Activated T-helper 1 cell treated with anti-CD3 and anti-CD28 coated beads, Interleukin-12 subunit alpha, Interleukin-12 subunit beta, Interleukin-2, Interleukin-4 antibody, amounts not matched to agents 30 ng/mL and 10 ng/mL and 1 ng/mL, durations not matched to agents 14 hours and 24 hours and 36 hours (primary cell): ENCODE data around the gene NR5A1. TPM values are rescaled to one million over a fixed set of nuclear protein-coding genes. Genes with fewer than 3 reads are reported as not detected.

ENCODE experiments used
- DNase-seq: peaks from one replicate; pipeline ENCODE4 v3.0.0; 2021; ENCODE audit warnings: low spot score
- H3K27ac Mint-ChIP-seq: one replicate; pipeline ENCODE4 v1.8.0; 2021; ENCODE audit warnings: mild to moderate bottlenecking, mixed read lengths
- H3K27me3 Mint-ChIP-seq: one replicate; pipeline ENCODE4 v1.8.0; 2022; ENCODE audit warnings: mild to moderate bottlenecking, moderate library complexity, mixed read lengths; ENCODE audit not compliant: insufficient read depth
- H3K36me3 Mint-ChIP-seq: one replicate; pipeline ENCODE4 v1.8.0; 2021; ENCODE audit warnings: low read depth, mixed read lengths
- H3K4me1 Mint-ChIP-seq: one replicate; pipeline ENCODE4 v1.8.0; 2021; ENCODE audit warnings: low read depth, mixed read lengths
- H3K4me3 Mint-ChIP-seq: one replicate; pipeline ENCODE4 v1.8.0; 2021; ENCODE audit warnings: mild to moderate bottlenecking, moderate library complexity, mixed read lengths
- H3K9me3 Mint-ChIP-seq: one replicate; pipeline ENCODE4 v1.8.0; 2021; ENCODE audit warnings: mixed read lengths
- intact Hi-C: fragments of 100-400 bp; cut with micrococcal nuclease; formaldehyde crosslinking; loops from one replicate; pipeline ENCODE4 v1.15.1; 2024
- total RNA-seq: library from RNA; stranded (reverse); gene quantifications from 2 replicates; pipeline ENCODE4 v1.2.3, GENCODE V29; 2022

Gene NR5A1
- total RNA-seq: not detected in 2 replicates

DNA sequence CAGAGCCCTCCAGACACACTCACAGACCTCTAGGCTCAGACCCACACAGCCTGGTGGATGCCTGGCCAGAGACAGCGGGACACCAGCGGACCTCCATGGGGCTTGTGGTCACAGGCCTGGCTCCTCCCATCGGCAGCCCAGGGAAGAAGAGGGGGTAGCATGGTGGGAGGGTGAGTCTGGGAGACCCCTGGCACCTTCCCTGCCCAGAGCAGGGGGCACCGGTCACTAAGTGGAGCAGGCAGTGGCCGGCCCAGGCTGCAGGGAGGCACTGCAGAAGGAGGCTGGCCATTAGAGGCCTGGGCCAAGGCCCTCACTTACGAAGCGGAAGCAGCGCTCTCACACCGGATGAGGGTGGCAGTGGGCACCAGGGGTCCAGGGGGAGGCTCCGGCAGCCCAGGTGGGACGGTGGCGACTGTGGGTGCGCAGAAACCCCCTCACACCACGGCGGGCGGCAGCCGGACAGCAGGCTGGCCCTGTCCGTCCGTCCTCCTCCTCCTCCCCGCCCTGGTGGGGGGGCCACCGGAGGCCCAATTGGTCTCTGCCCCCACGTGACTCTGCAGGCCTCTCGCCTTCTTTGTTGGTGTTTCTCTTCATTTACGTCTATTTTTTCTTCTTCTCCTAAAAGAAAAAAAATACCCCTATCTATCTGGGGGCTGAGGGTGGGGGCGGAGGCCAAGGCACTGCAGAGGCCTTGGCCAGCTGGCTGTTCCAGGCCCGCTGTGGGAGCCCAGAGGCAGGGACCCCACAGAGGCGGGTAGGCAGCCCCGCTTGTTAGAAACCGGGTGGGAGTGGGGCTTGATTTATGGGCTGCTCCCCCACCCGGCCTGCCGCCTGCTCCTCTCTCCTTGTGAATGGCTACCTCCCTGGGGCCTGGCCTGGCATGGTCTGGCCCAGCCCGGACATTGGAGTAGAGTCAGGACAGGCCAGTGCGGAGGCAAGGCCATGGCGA is at the start of gene NR5A1:
TSS of gene NR5A1 (minus strand) at position 469 of the 949 bp plus-strand sequence. CDS start 4,004 bp downstream, outside the sequence.
- no peaks in the 10 kb centered on the region for H3K4me1 Mint-ChIP-seq
- H3K36me3 Mint-ChIP-seq: no peaks in the 10 kb centered on the region
- H3K27me3 Mint-ChIP-seq: peaks cover 21% of the 10 kb centered on the region
- intact Hi-C loops: no loop called here
- no peak within 1 kb of the TSS for H3K27ac Mint-ChIP-seq
- H3K4me3 Mint-ChIP-seq: no peak within 1 kb of the TSS
- H3K9me3 Mint-ChIP-seq: no peaks in the 10 kb centered on the region
- no peak for DNase-seq

DNA sequence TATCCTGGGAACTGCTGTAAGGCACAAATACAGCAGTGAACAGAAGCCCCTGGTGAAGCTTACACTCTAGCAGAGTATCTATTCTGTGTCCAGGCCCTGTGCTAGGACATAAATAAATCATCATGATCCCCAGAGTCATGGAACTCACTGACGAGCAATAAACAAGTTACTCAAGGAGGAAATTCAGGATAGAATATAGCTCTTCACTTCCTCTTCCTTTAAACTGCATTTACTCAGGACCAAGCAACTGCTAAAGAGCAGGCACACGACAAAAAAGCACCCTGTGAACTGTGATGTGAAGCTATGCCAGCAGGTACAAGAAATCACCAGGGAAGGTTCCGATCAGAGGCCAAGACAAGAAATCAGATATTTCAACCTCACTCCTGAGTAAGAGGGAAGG is 47.8 kb upstream of the NR5A1 start:
- H3K9me3 Mint-ChIP-seq: no peaks in the 10 kb centered on the region
- peaks cover under 1% of the 10 kb centered on the region for H3K4me1 Mint-ChIP-seq
- no peak for DNase-seq
- H3K4me3 Mint-ChIP-seq: no peak overlapping the region
- H3K27ac Mint-ChIP-seq: no peak overlapping the region
- H3K27me3 Mint-ChIP-seq: no peaks in the 10 kb centered on the region
- H3K36me3 Mint-ChIP-seq: no peaks in the 10 kb centered on the region
- intact Hi-C loops: no loop called here

DNA sequence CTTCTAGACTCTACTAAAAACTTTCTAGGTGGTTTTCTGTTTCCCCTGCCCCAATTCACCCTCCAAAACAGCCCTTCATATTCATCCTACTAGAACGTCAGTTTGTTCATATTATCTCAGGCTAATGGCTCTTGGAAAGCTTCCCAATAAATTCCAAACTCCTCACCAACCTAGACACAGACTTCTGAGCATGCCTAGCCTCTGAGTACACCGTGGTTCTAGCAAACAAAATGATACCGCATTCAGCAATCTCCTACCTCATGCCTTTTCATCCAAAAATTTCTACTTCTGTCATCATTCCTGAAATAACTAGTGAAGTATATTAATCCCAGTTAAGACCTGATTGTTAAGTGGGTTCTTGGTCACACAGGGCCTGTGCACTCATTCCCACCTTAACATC is 46.5 kb upstream of the NR5A1 start:
- no peak for DNase-seq
- no peaks in the 10 kb centered on the region for H3K27me3 Mint-ChIP-seq
- peaks cover 9% of the 10 kb centered on the region for H3K4me1 Mint-ChIP-seq
- no peak overlapping the region for H3K4me3 Mint-ChIP-seq
- intact Hi-C loops: no loop called here
- H3K27ac Mint-ChIP-seq: no peak overlapping the region
- no peaks in the 10 kb centered on the region for H3K36me3 Mint-ChIP-seq
- no peaks in the 10 kb centered on the region for H3K9me3 Mint-ChIP-seq

DNA sequence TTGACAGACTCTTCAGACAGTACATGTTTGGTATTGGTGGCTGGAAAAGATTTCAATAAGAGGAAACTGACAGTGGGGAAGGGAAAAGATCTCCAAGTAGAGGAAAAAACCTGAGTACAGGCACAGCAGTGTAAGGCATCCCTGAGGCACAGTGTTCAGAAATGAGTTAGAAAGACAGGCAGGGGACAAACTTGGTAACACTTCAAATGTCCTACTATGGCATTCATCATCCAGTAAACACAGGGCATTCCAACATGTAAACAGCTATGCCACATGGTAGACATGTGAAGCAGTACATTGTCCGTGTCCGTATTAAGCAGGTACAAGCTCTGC is 45.0 kb upstream of the NR5A1 start:
- intact Hi-C loops: no loop called here
- Mint-ChIP-seq H3K27ac (no peak overlapping the region), H3K27me3 (no peaks in the 10 kb centered on the region), H3K36me3 (no peaks in the 10 kb centered on the region), H3K4me3 (no peak overlapping the region), H3K4me1 (peaks cover 17% of the 10 kb centered on the region), H3K9me3 (no peaks in the 10 kb centered on the region)
- no peak for DNase-seq

DNA sequence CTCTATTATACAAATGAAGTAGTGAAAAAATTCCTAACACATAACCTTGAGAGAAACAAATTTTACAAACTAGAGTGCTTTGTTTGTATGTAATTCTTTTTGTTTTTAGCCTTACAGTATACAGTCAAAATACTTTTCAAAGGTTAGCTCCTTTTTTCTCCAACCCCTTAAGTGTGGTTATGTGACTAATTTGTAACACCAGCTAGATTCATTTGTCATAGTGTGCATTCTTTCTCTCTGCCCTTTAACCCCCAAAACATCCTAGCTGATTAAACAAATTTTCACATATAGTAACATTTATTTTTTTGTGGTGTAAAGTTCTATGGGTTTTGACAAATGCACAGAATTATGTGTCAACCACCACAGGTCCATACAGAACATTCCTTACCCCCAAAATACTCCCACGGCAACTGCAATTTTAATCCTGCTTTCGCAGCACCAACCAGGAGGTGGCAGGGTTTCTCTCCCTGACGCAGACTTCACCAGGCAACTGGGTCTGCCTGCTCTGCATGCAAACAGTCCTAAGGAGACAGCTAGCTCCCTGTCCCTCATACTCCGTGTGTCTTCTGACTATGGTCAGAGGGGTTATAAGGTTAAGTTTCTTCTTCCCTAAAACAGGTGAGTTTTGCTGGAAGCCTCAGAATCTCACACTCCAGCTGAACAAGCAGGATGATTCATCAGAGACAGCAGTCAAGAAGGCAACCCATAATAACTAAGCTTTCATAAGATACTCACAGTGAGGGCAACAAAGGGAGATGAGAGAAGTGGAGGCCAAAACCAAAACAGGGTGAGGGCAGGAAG is 44.5 kb upstream of the NR5A1 start:
- intact Hi-C loops: loop anchor here (1.0 kb wide), 1 partner anchor 161 kb away; no protein-coding TSS in a partner anchor
- no peaks in the 10 kb centered on the region for H3K36me3 Mint-ChIP-seq
- no peak overlapping the region for H3K4me3 Mint-ChIP-seq
- H3K27ac Mint-ChIP-seq: no peak overlapping the region
- no peaks in the 10 kb centered on the region for H3K9me3 Mint-ChIP-seq
- peak; percentile 17 for DNase-seq
- peaks cover 17% of the 10 kb centered on the region for H3K4me1 Mint-ChIP-seq
- no peaks in the 10 kb centered on the region for H3K27me3 Mint-ChIP-seq

DNA sequence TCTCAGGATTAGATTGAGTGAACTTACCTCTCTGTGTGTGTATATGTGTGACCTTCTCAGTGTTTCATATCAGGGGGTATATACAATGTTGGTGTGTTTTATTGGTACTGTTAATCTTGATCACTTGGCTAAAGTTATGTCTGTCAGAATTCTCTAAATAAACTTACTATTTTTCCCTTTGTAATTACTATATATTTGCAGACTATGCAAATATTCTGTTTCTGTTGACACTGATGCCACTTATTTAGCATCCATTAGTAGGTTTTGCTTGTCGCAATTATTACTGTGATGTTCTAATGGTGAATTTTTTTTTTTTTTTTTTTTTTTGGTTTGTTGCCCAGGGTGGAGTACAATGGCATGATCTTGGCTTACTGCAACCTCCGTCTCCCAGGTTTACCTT is 42.9 kb upstream of the NR5A1 start:
- Mint-ChIP-seq H3K27ac (no peak overlapping the region), H3K9me3 (no peaks in the 10 kb centered on the region), H3K36me3 (no peaks in the 10 kb centered on the region), H3K27me3 (peaks cover 1% of the 10 kb centered on the region), H3K4me3 (no peak overlapping the region), H3K4me1 (peaks cover 17% of the 10 kb centered on the region)
- intact Hi-C loops: no loop called here
- no peak for DNase-seq

DNA sequence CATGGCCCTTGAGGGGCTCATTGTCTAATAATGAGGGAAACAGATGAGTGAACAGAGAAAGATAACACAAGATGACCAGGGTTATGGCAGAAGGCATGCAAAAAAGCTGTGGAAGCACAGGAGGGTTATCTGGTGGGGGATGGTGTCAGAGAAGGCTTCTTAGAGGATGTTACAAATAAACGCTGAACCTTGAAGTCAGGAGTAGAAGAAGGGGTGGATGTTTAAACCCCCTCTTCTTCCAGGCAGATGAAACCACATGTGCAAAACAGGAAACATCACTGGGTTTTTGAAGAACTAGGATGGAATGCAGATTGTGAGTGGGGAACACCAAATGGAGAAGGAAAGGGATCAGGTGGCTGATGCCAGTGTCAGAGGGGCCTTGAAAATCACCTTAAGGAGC is 41.8 kb upstream of the NR5A1 start:
- Mint-ChIP-seq H3K4me1 (peaks cover 17% of the 10 kb centered on the region), H3K27me3 (peaks cover 1% of the 10 kb centered on the region), H3K4me3 (no peak overlapping the region), H3K27ac (no peak overlapping the region), H3K36me3 (no peaks in the 10 kb centered on the region), H3K9me3 (no peaks in the 10 kb centered on the region)
- no peak for DNase-seq
- intact Hi-C loops: no loop called here

DNA sequence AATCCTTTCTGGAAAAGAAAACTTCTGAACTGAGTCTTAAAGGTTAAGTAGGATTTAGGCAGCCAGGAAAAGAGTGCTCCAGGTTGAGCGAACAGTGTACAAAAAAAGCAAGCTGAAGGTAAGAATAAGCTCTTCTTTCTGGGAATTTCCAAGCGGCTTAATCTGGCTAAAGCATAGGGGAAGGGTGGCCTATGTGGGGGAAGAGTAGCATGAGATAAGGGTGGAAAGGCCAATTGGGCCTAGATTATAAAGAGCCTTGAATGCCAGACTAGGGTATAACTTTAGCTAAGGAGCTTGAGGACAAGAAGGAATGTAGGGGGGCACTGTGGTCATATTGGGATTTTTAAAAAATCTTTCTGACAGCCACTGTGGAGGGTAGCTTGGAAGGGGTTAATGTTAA is 37.3 kb upstream of the NR5A1 start:
- H3K4me3 Mint-ChIP-seq: no peak overlapping the region
- H3K36me3 Mint-ChIP-seq: no peaks in the 10 kb centered on the region
- intact Hi-C loops: no loop called here
- no peaks in the 10 kb centered on the region for H3K9me3 Mint-ChIP-seq
- peaks cover 13% of the 10 kb centered on the region for H3K4me1 Mint-ChIP-seq
- H3K27me3 Mint-ChIP-seq: peaks cover 1% of the 10 kb centered on the region
- no peak overlapping the region for H3K27ac Mint-ChIP-seq
- no peak for DNase-seq

DNA sequence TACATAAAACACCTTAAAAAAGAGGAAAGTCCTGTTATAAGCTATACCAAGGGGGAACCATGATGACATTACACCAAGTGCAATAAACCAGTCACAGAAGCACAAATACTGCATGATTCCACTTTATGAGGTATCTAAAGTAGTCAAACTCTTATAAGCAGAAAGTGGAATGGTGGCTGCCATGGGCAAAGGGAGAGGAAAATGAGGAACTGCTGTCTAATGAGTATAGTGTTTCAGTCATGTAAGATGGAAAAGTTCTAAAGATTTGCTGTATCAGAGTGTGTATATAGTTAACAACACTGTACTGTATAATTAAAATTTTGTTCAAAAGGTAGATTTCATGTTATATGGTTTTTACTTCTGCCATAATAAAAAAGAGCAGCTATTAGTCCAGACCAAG is 34.6 kb upstream of the NR5A1 start:
- no peaks in the 10 kb centered on the region for H3K9me3 Mint-ChIP-seq
- no peak overlapping the region for H3K27ac Mint-ChIP-seq
- peaks cover 1% of the 10 kb centered on the region for H3K27me3 Mint-ChIP-seq
- intact Hi-C loops: no loop called here
- no peak for DNase-seq
- no peaks in the 10 kb centered on the region for H3K36me3 Mint-ChIP-seq
- H3K4me3 Mint-ChIP-seq: no peak overlapping the region
- no peaks in the 10 kb centered on the region for H3K4me1 Mint-ChIP-seq

DNA sequence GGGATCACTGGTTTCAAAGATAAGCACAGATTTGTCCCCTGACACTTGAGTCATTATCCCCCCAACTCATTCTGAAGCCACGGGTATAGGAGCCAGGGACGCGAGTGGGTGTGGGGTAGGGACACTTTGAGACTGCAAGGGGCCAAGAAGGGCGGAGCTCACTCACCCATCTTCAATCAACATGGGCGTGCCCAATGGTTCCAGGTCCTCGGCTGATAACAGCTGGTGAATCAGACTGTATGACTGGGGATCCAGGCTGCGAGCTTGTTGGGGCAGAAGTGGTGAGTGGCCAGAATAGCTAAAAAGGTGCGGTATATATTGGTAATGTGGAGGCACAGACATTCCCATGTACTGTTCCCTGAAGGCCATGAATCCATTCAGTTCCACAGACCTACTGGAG is 30.7 kb upstream of the NR5A1 start:
- intact Hi-C loops: loop anchor here (5.0 kb wide), 1 partner anchor 411 kb away; no protein-coding TSS in a partner anchor
- H3K4me3 Mint-ChIP-seq: no peak overlapping the region
- no peak overlapping the region for H3K27ac Mint-ChIP-seq
- H3K36me3 Mint-ChIP-seq: no peaks in the 10 kb centered on the region
- H3K4me1 Mint-ChIP-seq: no peaks in the 10 kb centered on the region
- DNase-seq: no peak
- peaks cover 2% of the 10 kb centered on the region for H3K27me3 Mint-ChIP-seq
- no peaks in the 10 kb centered on the region for H3K9me3 Mint-ChIP-seq

DNA sequence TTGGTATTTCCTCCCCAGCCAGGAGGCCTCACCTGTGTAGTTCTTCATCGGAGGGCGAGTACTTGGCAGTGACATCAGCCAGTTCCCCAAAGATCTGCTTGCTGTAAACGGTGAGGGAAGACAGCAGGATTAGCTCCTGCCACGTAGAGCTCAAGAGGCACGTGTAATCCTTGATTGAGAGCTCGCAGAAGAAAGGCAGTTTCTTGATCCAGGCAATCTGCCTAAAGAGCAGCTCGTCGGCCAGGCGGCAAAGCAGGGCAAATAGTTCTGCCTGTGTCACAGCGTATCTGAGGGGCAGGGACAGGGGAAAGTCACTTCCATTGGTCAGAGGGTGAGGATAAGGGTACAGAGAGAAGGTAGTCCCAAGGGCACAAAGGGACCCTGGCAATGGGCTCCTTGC is 28.6 kb upstream of the NR5A1 start:
- intact Hi-C loops: loop anchor here (1.0 to 5.0 kb wide), 2 partner anchors 117 to 409 kb away; no protein-coding TSS in a partner anchor
- Mint-ChIP-seq H3K4me1 (no peaks in the 10 kb centered on the region), H3K9me3 (no peaks in the 10 kb centered on the region), H3K4me3 (no peak overlapping the region), H3K27ac (no peak overlapping the region), H3K36me3 (no peaks in the 10 kb centered on the region), H3K27me3 (peaks cover 2% of the 10 kb centered on the region)
- DNase-seq: no peak

DNA sequence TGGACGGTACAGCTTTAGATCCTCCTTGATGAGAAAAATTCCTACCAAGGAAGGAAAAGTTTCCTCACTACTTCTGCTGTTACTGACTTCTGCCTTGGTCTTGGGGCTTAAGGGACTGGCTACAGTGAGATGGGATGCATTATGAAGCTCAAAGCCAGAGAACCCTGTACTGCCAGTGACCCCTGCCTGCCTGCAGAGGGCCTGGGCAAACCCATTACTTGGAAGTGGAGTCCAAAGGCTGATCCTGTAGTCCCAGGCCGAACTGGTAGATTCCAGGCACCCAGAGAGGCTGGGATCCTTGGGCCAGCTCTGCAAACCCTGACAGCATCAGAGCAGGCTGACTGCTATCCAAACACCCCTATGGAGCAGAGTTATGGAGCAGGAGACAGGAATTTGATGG is 25.7 kb upstream of the NR5A1 start:
- peaks cover 2% of the 10 kb centered on the region for H3K27me3 Mint-ChIP-seq

DNA sequence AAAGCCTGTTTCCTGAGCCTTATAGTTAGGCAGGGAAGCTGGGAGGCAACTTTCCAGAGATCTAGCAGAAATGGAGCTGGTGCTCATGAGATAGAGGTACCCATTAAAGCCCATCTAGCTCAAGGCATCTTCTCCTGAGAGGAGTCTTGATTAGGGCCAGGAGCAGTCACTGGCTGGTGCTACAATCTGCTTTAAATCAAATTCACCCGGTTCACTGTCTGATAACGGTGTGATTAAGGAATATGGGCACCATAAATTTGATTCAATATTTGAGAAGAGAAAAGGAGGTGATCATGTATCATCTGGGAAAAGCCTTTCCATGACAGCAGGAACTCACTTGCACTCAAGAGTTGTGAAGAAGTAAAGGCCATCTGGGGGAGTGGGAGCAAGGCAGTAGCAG is 23.9 kb upstream of the NR5A1 start:
- Mint-ChIP-seq H3K4me1 (no peaks in the 10 kb centered on the region), H3K36me3 (no peaks in the 10 kb centered on the region), H3K4me3 (no peak overlapping the region), H3K27ac (no peak overlapping the region), H3K27me3 (peaks cover 1% of the 10 kb centered on the region), H3K9me3 (no peaks in the 10 kb centered on the region)
- no peak for DNase-seq
- intact Hi-C loops: no loop called here

More for the DNA sequence above, 25.7 kb upstream of the NR5A1 start:
- Mint-ChIP-seq H3K4me3 (no peak overlapping the region), H3K9me3 (no peaks in the 10 kb centered on the region), H3K27ac (no peak overlapping the region), H3K36me3 (no peaks in the 10 kb centered on the region), H3K4me1 (no peaks in the 10 kb centered on the region)
- no peak for DNase-seq
- intact Hi-C loops: no loop called here
